Activated T-cell treated with anti-CD3 and anti-CD28 coated beads, Interleukin-2, amount 50 U/mL, for 72 hours (primary cell): Measurements from ENCODE around the gene RPS13. TPM values are rescaled to one million over a fixed set of nuclear protein-coding genes. Genes with fewer than 3 reads are reported as not detected.

Experiments
- total RNA-seq, 2 donors: library from RNA; stranded (reverse); gene quantifications; one replicate each; pipeline ENCODE4 v1.2.3, GENCODE V29; 2022

Gene RPS13
- total RNA-seq, 2 donors from 2014 or later = 1,459 to 1,466 TPM

Other genes with a start within 250 kb of the RPS13 start
- gene PLEKHA7, start 63.3 kb downstream of the RPS13 start, total RNA-seq = 10 to 100 TPM in 1 of 2 donors, 1 to 10 TPM in 1; 6.5 to 11.0 TPM
- gene PIK3C2A, start 130.3 kb upstream of the RPS13 start, total RNA-seq = 10 to 100 TPM; 23.6 to 26.6 TPM
- gene NUCB2, start 199.1 kb upstream of the RPS13 start, total RNA-seq = 10 to 100 TPM; 62.0 to 64.6 TPM